GM23338 (cell line): Measurements from ENCODE around the gene DDX54. TPM values are rescaled to one million over a fixed set of nuclear protein-coding genes. Genes with fewer than 3 reads are reported as not detected.

Experiments
- ATAC-seq: fragments of 200-7000 bp; cut with Tn5 transposase; 3 replicates; pipeline ENCODE4 v1.9.1; 2020
- DNase-seq: peaks from one replicate; pipeline ENCODE4 v3.0.0-alpha.2; 2015; ENCODE audit warnings: low spot score
- H2AFZ ChIP-seq: fragments of 200-600 bp; sonication (generic); 2 replicates; pipeline ENCODE4 v1.8.0; 2016; ENCODE audit warnings: antibody characterized with exemption, mild to moderate bottlenecking, moderate library complexity
- H3F3A ChIP-seq: fragments of 200-600 bp; sonication (generic); replicated peaks from 2 replicates; pipeline ENCODE4 v1.8.0; 2017; ENCODE audit warnings: antibody characterized with exemption, mixed run types, low read depth
- H3K27ac ChIP-seq: fragments of 200-600 bp; sonication (generic); 2 replicates; pipeline ENCODE4 v1.6.1; 2016; ENCODE audit warnings: low read depth
- H3K27me3 ChIP-seq: fragments of 200-600 bp; sonication (generic); 2 replicates; pipeline ENCODE4 v1.8.0; 2016; ENCODE audit warnings: mild to moderate bottlenecking, mixed run types, moderate library complexity; ENCODE audit not compliant: insufficient read depth
- H3K36me3 ChIP-seq: fragments of 200-600 bp; sonication (generic); 2 replicates; pipeline ENCODE4 v1.8.0; 2016; ENCODE audit warnings: mild to moderate bottlenecking; ENCODE audit not compliant: insufficient read depth
- H3K4me1 ChIP-seq: fragments of 200-600 bp; sonication (generic); 2 replicates; pipeline ENCODE4 v1.8.0; 2016; ENCODE audit warnings: mild to moderate bottlenecking, moderate library complexity; ENCODE audit not compliant: insufficient read depth
- H3K4me2 ChIP-seq: fragments of 200-600 bp; sonication (generic); 2 replicates; pipeline ENCODE4 v1.7.1; 2017; ENCODE audit warnings: mixed run types
- H3K4me3 ChIP-seq: fragments of 200-600 bp; sonication (generic); 2 replicates; pipeline ENCODE4 v1.6.1; 2016; ENCODE audit warnings: mixed run types
- H3K79me2 ChIP-seq: fragments of 200-600 bp; sonication (generic); replicated peaks from 2 replicates; pipeline ENCODE4 v1.8.0; 2017; ENCODE audit warnings: mild to moderate bottlenecking; ENCODE audit not compliant: insufficient read depth
- H3K9me2 ChIP-seq: fragments of 200-600 bp; sonication (generic); 2 replicates; pipeline ENCODE4 v1.8.0; 2017; ENCODE audit not compliant: insufficient read depth
- H4K20me1 ChIP-seq: fragments of 200-600 bp; sonication (generic); replicated peaks from 2 replicates; pipeline ENCODE4 v1.8.0; 2017; ENCODE audit warnings: mild to moderate bottlenecking; ENCODE audit not compliant: insufficient read depth
- H3K27ac Mint-ChIP-seq: 2 replicates; pipeline ENCODE4 v1.8.0; 2020; ENCODE audit warnings: inconsistent platforms, mild to moderate bottlenecking, moderate library complexity, mixed read lengths
- H3K27me3 Mint-ChIP-seq: 3 replicates; pipeline ENCODE4 v1.8.0; 2022; ENCODE audit warnings: low read depth, mild to moderate bottlenecking, moderate library complexity, mixed read lengths, inconsistent platforms; ENCODE audit not compliant: insufficient read depth, poor library complexity
- H3K36me3 Mint-ChIP-seq: 3 replicates; pipeline ENCODE4 v1.8.0; 2021; ENCODE audit warnings: low read depth, mild to moderate bottlenecking, inconsistent platforms, moderate library complexity, mixed read lengths
- H3K4me1 Mint-ChIP-seq: 3 replicates; pipeline ENCODE4 v1.8.0; 2020; ENCODE audit warnings: mild to moderate bottlenecking, inconsistent platforms, mixed read lengths
- H3K4me3 Mint-ChIP-seq: 3 replicates; pipeline ENCODE4 v1.8.0; 2021; ENCODE audit warnings: moderate library complexity, mild to moderate bottlenecking, inconsistent platforms, mixed read lengths
- H3K9me3 Mint-ChIP-seq: 3 replicates; pipeline ENCODE4 v1.8.0; 2020; ENCODE audit warnings: moderate library complexity, mild to moderate bottlenecking, inconsistent platforms, mixed read lengths
- CREB1 ChIP-seq: fragments of 250-450 bp; sonication (Bioruptor Pico); IDR thresholded peaks from 2 replicates; pipeline ENCODE4 v1.5.0; 2020; ENCODE audit warnings: low read depth, mild to moderate bottlenecking, moderate library complexity
- EZH2 ChIP-seq: fragments of 200-600 bp; sonication (generic); IDR thresholded peaks from one replicate; pipeline ENCODE4 v1.8.0; 2017; ENCODE audit warnings: antibody characterized with exemption, mild to moderate bottlenecking, low read depth; ENCODE audit not compliant: unreplicated experiment
- EZH2phosphoT487 ChIP-seq: fragments of 200-600 bp; sonication (generic); IDR thresholded peaks from one replicate; pipeline ENCODE4 v1.8.1; 2018; ENCODE audit warnings: antibody characterized with exemption; ENCODE audit not compliant: unreplicated experiment
- JUNB ChIP-seq: IDR thresholded peaks from one replicate; pipeline ENCODE4 v1.6.1; 2016; ENCODE audit warnings: antibody characterized with exemption; ENCODE audit not compliant: unreplicated experiment
- NANOG ChIP-seq: IDR thresholded peaks from 2 replicates; pipeline ENCODE4 v1.6.1; 2016; ENCODE audit warnings: antibody characterized with exemption, borderline replicate concordance
- POLR2AphosphoS5 ChIP-seq: IDR thresholded peaks from 2 replicates; pipeline ENCODE4 v1.6.1; 2016; ENCODE audit warnings: antibody characterized with exemption, low read depth
- STAT1 ChIP-seq: IDR thresholded peaks from one replicate; pipeline ENCODE4 v1.6.1; 2016; ENCODE audit warnings: antibody characterized with exemption; ENCODE audit not compliant: unreplicated experiment
- ZNF114 ChIP-seq: fragments of 250-450 bp; sonication (Bioruptor Pico); IDR thresholded peaks from 2 replicates; pipeline ENCODE4 v1.5.0; 2020; ENCODE audit warnings: mild to moderate bottlenecking, moderate library complexity
- ZNF331 ChIP-seq: fragments of 250-450 bp; sonication (Bioruptor Pico); IDR thresholded peaks from 2 replicates; pipeline ENCODE4 v1.5.0; 2020; ENCODE audit warnings: low read depth, mild to moderate bottlenecking, moderate library complexity
- polyA plus RNA-seq: library from polyadenylated mRNA; unstranded; fragments of >200 nt; fragmentation: Nextera tagmentation; extraction: Ambion mirVana; gene quantifications from 2 replicates; pipeline ENCODE4 v1.2.1, GENCODE V29; 2016
- total RNA-seq: library from RNA; depleted of rRNA; stranded (reverse); fragments of >200 nt; shearing (Covaris generic); gene quantifications from 2 replicates; pipeline ENCODE4 v1.2.3, GENCODE V29; 2014
- TF ChIP-seq, protein P1 (sequence below): IDR thresholded peaks from one replicate; pipeline ENCODE4 v1.6.1; 2018; ENCODE audit warnings: antibody characterized with exemption; ENCODE audit not compliant: unreplicated experiment
- TF ChIP-seq, protein P2 (sequence below), 2 experiments: fragments of 200-600 bp in 1 of 2; sonication (generic) in 1 of 2; conservative IDR thresholded peaks; 2 replicates each; pipeline versions ENCODE4 v1.5.1 to v1.6.1; 2016 to 2017; ENCODE audit warnings: antibody characterized with exemption in 2 of 2, low read depth in 2 of 2, mild to moderate bottlenecking in 2 of 2, moderate library complexity in 1 of 2
- TF ChIP-seq, protein P3 (sequence below): IDR thresholded peaks from 2 replicates; pipeline ENCODE4 v1.6.1; 2016; ENCODE audit warnings: antibody characterized with exemption

The DDX54 gene
- total and polyA plus RNA-seq, 2 experiments from 2014 or later: 84.1 to 89.4 TPM

DNA sequence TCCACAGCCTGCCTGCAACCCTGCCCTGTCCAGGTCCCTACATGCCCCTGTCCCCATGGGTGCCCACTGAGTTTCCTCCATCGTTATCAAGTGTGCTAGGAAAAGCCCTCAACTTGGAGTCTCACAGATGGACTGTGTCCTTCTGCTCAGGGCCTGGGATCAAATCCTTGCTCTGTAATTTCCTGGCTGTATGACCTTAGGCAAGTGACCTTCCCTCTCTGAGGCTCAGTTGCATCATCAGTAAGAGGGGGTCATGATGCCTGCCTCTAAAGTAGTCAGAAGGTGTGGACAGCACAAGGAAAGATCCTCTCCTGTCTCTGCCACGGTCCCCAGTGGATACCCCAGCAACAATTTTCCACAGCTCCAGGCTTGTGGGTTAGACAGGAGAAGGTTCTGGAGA is 71.9 kb downstream of the DDX54 start:
- ATAC-seq: no peak
- Histone ChIP-seq H3K79me2 (no peaks in the 10 kb centered on the region), H3K27ac (no peak overlapping the region), H4K20me1 (no peaks in the 10 kb centered on the region), H3K4me1 (no peaks in the 10 kb centered on the region), H2AFZ (no peak overlapping the region), H3K36me3 (no peaks in the 10 kb centered on the region), H3K4me2 (no peak overlapping the region), H3K27me3 (no peaks in the 10 kb centered on the region), H3K9me2 (no peaks in the 10 kb centered on the region), H3K4me3 (no peak overlapping the region), H3F3A (no peaks in the 10 kb centered on the region)
- Mint-ChIP-seq H3K27me3 (peaks cover 12% of the 10 kb centered on the region), H3K36me3 (no peaks in the 10 kb centered on the region; the same call in 2 of the 3 replicates), H3K27ac (no peak overlapping the region), H3K4me1 (peaks cover 6% of the 10 kb centered on the region; the same call in 2 of the 3 replicates), H3K4me3 (no peak overlapping the region), H3K9me3 (no peaks in the 10 kb centered on the region; the same call in 2 of the 3 replicates)
- no peak for DNase-seq
- TF ChIP-seq NANOG (no peak), CREB1 (CRISPR knock-in tag) (no peak), ZNF114 (CRISPR knock-in tag) (no peak), STAT1 (no peak), EZH2 (no peak), POLR2AphosphoS5 (no peak), JUNB (no peak), ZNF331 (CRISPR knock-in tag) (no peak), EZH2phosphoT487 (no peak)
- TF ChIP-seq, protein P1, sequence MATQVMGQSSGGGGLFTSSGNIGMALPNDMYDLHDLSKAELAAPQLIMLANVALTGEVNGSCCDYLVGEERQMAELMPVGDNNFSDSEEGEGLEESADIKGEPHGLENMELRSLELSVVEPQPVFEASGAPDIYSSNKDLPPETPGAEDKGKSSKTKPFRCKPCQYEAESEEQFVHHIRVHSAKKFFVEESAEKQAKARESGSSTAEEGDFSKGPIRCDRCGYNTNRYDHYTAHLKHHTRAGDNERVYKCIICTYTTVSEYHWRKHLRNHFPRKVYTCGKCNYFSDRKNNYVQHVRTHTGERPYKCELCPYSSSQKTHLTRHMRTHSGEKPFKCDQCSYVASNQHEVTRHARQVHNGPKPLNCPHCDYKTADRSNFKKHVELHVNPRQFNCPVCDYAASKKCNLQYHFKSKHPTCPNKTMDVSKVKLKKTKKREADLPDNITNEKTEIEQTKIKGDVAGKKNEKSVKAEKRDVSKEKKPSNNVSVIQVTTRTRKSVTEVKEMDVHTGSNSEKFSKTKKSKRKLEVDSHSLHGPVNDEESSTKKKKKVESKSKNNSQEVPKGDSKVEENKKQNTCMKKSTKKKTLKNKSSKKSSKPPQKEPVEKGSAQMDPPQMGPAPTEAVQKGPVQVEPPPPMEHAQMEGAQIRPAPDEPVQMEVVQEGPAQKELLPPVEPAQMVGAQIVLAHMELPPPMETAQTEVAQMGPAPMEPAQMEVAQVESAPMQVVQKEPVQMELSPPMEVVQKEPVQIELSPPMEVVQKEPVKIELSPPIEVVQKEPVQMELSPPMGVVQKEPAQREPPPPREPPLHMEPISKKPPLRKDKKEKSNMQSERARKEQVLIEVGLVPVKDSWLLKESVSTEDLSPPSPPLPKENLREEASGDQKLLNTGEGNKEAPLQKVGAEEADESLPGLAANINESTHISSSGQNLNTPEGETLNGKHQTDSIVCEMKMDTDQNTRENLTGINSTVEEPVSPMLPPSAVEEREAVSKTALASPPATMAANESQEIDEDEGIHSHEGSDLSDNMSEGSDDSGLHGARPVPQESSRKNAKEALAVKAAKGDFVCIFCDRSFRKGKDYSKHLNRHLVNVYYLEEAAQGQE: no peak
- TF ChIP-seq, protein P2, sequence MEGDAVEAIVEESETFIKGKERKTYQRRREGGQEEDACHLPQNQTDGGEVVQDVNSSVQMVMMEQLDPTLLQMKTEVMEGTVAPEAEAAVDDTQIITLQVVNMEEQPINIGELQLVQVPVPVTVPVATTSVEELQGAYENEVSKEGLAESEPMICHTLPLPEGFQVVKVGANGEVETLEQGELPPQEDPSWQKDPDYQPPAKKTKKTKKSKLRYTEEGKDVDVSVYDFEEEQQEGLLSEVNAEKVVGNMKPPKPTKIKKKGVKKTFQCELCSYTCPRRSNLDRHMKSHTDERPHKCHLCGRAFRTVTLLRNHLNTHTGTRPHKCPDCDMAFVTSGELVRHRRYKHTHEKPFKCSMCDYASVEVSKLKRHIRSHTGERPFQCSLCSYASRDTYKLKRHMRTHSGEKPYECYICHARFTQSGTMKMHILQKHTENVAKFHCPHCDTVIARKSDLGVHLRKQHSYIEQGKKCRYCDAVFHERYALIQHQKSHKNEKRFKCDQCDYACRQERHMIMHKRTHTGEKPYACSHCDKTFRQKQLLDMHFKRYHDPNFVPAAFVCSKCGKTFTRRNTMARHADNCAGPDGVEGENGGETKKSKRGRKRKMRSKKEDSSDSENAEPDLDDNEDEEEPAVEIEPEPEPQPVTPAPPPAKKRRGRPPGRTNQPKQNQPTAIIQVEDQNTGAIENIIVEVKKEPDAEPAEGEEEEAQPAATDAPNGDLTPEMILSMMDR (conservative IDR thresholded peaks at IDR 0.05; ENCODE audit: low read depth in 2 of 2): no peak
- TF ChIP-seq, protein P3, sequence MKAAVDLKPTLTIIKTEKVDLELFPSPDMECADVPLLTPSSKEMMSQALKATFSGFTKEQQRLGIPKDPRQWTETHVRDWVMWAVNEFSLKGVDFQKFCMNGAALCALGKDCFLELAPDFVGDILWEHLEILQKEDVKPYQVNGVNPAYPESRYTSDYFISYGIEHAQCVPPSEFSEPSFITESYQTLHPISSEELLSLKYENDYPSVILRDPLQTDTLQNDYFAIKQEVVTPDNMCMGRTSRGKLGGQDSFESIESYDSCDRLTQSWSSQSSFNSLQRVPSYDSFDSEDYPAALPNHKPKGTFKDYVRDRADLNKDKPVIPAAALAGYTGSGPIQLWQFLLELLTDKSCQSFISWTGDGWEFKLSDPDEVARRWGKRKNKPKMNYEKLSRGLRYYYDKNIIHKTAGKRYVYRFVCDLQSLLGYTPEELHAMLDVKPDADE: no peak
